ENCODE data around the gene TOM1.
"Not testable (repeated sequence)": the region's sequence is repeated elsewhere in the genome, so short reads cannot be mapped to it uniquely, and the experiment has no call there.

The TOM1 gene

DNA sequence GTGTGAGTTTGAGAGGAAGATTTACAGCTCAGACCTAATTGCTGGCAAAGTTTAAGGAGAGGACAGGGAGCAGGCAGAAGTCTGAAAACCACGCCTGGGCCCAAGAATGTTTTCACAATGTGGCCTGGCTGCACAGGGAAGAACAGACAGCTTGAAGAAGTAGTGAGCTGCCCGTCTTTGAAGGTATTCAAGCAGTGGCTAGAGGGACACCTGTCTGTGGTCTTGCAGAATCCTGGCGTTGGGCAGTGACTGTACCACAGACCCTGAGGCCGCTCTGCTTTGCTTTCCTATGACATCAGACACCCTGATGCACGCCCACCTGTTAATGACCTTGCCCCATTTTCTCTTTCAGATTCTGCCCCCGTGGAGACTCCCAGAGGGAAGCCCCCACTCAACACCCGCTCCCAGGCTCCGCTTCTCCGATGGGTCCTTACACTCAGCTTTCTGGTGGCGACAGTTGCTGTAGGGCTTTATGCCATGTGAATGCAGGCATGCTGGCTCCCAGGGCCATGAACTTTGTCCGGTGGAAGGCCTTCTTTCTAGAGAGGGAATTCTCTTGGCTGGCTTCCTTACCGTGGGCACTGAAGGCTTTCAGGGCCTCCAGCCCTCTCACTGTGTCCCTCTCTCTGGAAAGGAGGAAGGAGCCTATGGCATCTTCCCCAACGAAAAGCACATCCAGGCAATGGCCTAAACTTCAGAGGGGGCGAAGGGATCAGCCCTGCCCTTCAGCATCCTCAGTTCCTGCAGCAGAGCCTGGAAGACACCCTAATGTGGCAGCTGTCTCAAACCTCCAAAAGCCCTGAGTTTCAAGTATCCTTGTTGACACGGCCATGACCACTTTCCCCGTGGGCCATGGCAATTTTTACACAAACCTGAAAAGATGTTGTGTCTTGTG is 93.7 kb downstream of the TOM1 start:
- no peak for DNase-seq

- DNase-seq, result no peak
These were observed 94.3 kb downstream of the TOM1 start for GRCh38 chr22:35394011-35394312.

DNA sequence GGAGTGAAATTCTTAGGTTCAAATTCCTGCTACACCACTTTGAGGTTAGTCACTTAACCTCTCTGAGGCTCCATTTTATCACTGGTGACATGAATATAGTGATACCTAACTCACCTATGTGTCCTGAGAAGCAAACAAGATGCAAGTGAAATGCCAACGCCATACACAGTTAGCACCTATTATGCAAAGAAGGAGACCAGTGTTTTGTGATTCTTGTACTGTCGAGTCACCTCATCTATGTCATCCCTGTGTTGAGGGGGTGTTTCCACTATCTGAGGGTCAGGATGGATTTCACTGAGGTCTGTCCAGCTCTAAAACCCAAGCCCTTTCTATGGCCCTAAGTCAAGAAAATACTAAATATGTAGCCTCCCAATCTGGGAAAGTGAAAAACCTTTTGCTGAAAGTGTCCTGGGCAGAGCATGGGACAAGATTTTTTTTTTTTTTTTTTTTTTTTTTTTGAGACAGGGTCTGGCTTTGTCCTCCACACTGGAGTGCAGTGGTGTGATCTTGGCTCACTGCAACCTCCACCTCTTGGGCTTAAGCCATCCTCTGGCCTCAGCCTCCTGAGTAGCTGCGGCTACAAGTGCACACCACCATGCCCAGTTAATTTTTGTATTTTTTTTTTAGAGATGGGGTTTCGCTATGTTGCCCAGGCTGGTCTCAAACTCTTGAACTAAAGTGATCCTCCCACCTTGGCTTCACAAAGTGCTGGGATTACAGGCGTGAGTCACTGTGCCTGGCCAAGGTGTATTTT is 95.3 kb downstream of the TOM1 start:
- no peak for DNase-seq

- DNase-seq, result not testable (repeated sequence)
These were observed 96.9 kb downstream of the TOM1 start for GRCh38 chr22:35396622-35397021.

- no peak for DNase-seq
These were observed 97.6 kb downstream of the TOM1 start for GRCh38 chr22:35397095-35397904.
